ENCODE data around the gene PALM2AKAP2.

- TF ChIP-seq JUND (IDR thresholded peaks at IDR 0.05; ENCODE audit: borderline replicate concordance, low read depth, low read length) (no peak), JUND (tag; IDR thresholded peaks at IDR 0.05; ENCODE audit: borderline replicate concordance, low read depth, low read length) (no peak), MGA (IDR thresholded peaks at IDR 0.05) (no peak), ZNF512 (tag; IDR thresholded peaks at IDR 0.05) (no peak), CTCF (IDR thresholded peaks at IDR 0.05 in 2 of 3, conservative IDR thresholded peaks at IDR 0.05 in 1 of 3; ENCODE audit: insufficient read depth in 2 of 3, low read depth in 1 of 3, low read length in 3 of 3) (no peak), ZNF398 (CRISPR knock-in tag; IDR thresholded peaks at IDR 0.05) (no peak), XRCC5 (IDR thresholded peaks at IDR 0.05; ENCODE audit: low read depth, low read length) (no peak), CBX3 (IDR thresholded peaks at IDR 0.05; ENCODE audit: borderline replicate concordance in 1 of 2, low read length in 2 of 2) (no peak), CBFB (CRISPR knock-in tag; IDR thresholded peaks at IDR 0.05) (no peak), HDAC1 (IDR thresholded peaks at IDR 0.05) (no peak), RFX1 (IDR thresholded peaks at IDR 0.05) (no peak), CEBPB (tag; IDR thresholded peaks at IDR 0.05) (no peak), RBBP5 (IDR thresholded peaks at IDR 0.05; ENCODE audit: borderline replicate concordance, insufficient read depth, low read length, poor library complexity, severe bottlenecking) (no peak), ZNF668 (CRISPR knock-in tag; IDR thresholded peaks at IDR 0.05) (no peak), TAF1 (IDR thresholded peaks at IDR 0.05; ENCODE audit: control insufficient read depth, extremely low read depth, insufficient read depth, low read length, severe bottlenecking) (no peak)
These were observed 25.0 kb upstream of the PALM2AKAP2 start for GRCh38 chr9:109755040-109755439.

All from K562 (cell line).